Bronchial epithelial cell (primary cell): ENCODE data around the gene TNFSF11. TPM values are rescaled to one million over a fixed set of nuclear protein-coding genes. Genes with fewer than 3 reads are reported as not detected.

ENCODE experiments used
- DNase-seq: peaks from one replicate; pipeline ENCODE4 v3.0.0-alpha.2; 2010; ENCODE audit warnings: low read depth
- FAIRE-seq: peaks from 2 replicates; lab custom pipeline; 2011; peaks lifted over from hg19 to GRCh38; lab: Jason Lieb, UNC
- H3K27me3 ChIP-seq: 2 replicates; pipeline ENCODE4 v1.5.1; 2011; ENCODE audit warnings: low read length; ENCODE audit not compliant: control insufficient read depth, insufficient read depth
- H3K36me3 ChIP-seq: 2 replicates; pipeline ENCODE4 v1.5.1; 2011; ENCODE audit warnings: low read length; ENCODE audit not compliant: control insufficient read depth, insufficient read depth
- H3K4me3 ChIP-seq: 2 replicates; pipeline ENCODE4 v1.5.1; 2011; ENCODE audit warnings: mild to moderate bottlenecking, low read depth, low read length, control low read depth
- CTCF ChIP-seq: IDR thresholded peaks from 2 replicates; pipeline ENCODE4 v1.5.1; 2011; ENCODE audit warnings: mild to moderate bottlenecking, moderate library complexity, low read length, control low read depth, inconsistent platforms; ENCODE audit not compliant: insufficient read depth, severe bottlenecking
- total RNA-seq: library from RNA; depleted of rRNA; stranded (reverse); fragments of >200 nt; gene quantifications from 2 replicates; pipeline ENCODE4 v1.2.1, GENCODE V29; 2014

TNFSF11 gene
- total RNA-seq, 1 donor from 2014 or later = under 0.01 TPM

- FAIRE-seq = no peak
- Histone ChIP-seq H3K27me3 (no peaks in the 10 kb centered on the region), H3K36me3 (no peaks in the 10 kb centered on the region), H3K4me3 (no peak overlapping the region)
- no peak for TF ChIP-seq CTCF
- no peak for DNase-seq
These were observed 41.2 kb upstream of the TNFSF11 start for GRCh38 chr13:42532561-42533335.

GRCh38 chr13:42533336-42533591, 40.7 kb upstream of the TNFSF11 start:
- DNase-seq (no peak), FAIRE-seq (no peak)
- H3K36me3 ChIP-seq = no peaks in the 10 kb centered on the region
- H3K27me3 ChIP-seq = no peaks in the 10 kb centered on the region
- no peak for TF ChIP-seq CTCF
- H3K4me3 ChIP-seq = no peak overlapping the region

DNA sequence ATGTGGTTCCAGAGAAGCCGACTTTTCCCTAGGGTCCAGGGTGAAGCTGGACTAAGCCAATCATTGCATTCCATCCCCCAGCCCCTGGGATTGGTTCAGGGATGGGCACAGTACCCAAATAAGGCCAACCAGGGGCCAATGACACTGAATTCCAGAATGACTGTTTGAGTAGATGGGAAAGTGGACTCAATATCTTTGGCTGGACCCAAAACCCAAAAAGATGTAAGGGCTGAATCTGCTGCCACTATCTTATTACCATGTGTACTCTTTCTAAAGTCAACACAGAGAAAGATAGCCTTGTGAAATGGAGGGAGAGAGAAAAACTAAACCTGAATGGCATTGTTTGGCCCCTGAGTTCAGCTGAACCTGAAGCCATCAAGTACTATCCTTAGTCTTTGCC, 39.2 kb upstream of the TNFSF11 start:
- Histone ChIP-seq H3K36me3 (no peaks in the 10 kb centered on the region), H3K27me3 (no peaks in the 10 kb centered on the region), H3K4me3 (no peak overlapping the region)
- DNase-seq (no peak), FAIRE-seq (no peak)
- TF ChIP-seq CTCF = no peak

DNA sequence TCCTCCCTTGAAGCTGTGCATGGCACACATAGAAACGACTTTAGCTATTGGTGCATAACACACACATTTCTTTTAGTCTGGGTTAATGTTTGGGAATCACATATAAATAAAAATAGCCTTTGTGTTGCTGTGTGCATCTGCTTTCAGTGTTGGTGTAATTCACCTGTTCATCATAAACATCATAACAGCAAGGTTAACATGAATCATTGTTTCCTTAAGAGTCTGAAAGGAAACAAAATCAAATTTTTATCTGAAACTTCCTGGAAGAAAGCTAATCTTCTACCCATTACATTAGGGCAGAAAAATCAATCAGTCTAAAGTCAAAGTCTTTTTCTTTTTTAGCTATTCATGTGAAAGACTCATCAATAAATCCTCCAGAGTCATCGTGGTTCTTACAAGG, 35.0 kb upstream of the TNFSF11 start:
- FAIRE-seq (no peak), DNase-seq (peak; percentile 9)
- no peak overlapping the region for H3K4me3 ChIP-seq
- no peaks in the 10 kb centered on the region for H3K27me3 ChIP-seq
- H3K36me3 ChIP-seq = no peaks in the 10 kb centered on the region
- no peak for TF ChIP-seq CTCF

DNA sequence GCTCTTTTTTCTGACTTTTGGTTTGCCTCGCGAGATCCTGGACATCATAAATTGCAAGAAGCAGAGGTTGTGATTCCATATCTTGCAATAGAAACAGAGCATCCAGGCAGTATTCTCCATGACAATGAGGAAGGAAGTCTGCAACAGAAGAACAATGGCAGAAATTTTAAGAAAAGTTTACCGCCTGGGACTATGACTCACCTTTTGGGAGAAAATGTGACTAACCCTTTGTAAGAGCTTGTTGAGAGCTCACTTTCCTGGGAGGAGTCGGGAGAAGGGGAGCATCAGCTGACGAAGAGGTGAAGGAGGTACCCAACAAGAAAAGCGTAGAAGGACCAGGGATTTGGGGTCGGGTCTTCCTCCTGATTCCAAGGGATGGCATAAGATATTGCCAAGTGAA, 34.3 kb upstream of the TNFSF11 start:
- DNase-seq (peak; percentile 88), FAIRE-seq (no peak)
- Histone ChIP-seq H3K4me3 (no peak overlapping the region), H3K27me3 (no peaks in the 10 kb centered on the region), H3K36me3 (no peaks in the 10 kb centered on the region)
- no peak for TF ChIP-seq CTCF

DNA sequence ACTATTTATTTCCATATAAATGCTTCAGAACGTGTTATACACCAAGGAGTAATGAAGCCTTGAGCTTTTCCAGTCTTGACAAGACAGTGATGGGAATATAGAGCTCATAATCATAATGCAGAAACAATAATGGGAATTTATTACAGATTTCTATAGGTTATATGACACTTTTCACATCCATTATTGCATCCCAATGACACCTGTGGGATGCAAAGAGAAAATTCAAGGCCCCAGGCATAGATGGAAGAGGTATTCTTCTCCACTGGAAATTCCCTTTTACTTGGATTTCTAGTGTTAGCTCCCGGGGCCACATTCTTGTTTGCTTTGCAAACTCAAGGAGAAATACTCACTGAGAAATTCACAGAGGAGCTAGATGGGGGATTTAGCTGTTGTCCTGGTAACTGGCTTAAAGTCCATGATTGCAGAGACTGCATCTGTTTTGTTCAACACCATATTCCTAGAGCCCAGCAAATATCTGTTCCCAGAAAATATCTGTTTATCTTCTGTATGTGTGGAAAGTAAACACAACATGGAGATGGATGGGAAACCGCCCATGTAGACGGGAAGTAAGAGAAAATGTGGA, 30.6 kb upstream of the TNFSF11 start:
- H3K36me3 ChIP-seq = no peaks in the 10 kb centered on the region
- H3K4me3 ChIP-seq = no peak overlapping the region
- H3K27me3 ChIP-seq = no peaks in the 10 kb centered on the region
- DNase-seq (no peak), FAIRE-seq (no peak)
- TF ChIP-seq CTCF = no peak
